HEK293 (cell line): ENCODE results near the gene KCNQ1.

ENCODE experiments used
- CTCF ChIA-PET: fragments of 350-600 bp; formaldehyde crosslinking; extraction: SDS; loops from one replicate; lab custom pipeline; 2021; ENCODE audit warnings: antibody characterized with exemption; lab: Yijun Ruan, JAX
- POLR2A ChIA-PET: fragments of 300-600 bp; formaldehyde crosslinking; extraction: SDS; loops from one replicate; lab custom pipeline; 2020; ENCODE audit warnings: antibody characterized with exemption, inconsistent platforms; lab: Yijun Ruan, JAX
- H3K27ac ChIP-seq: fragments of 200-500 bp; sonication (Bioruptor generic); 2 replicates; pipeline ENCODE4 v1.5.1; 2014; ENCODE audit warnings: low read depth, low read length, control low read depth, inconsistent platforms; ENCODE audit errors: extremely low read depth
- H3K36me3 ChIP-seq, 2 experiments: fragments of 200-500 bp in 1 of 2; sonication (Bioruptor generic) in 1 of 2; 1 replicate in 1 of 2; 2 replicates in 1 of 2; pipeline ENCODE4 v1.5.1; 2014 to 2017; ENCODE audit warnings: inconsistent platforms in 2 of 2, low read length in 2 of 2; ENCODE audit not compliant: control insufficient read depth in 2 of 2, insufficient read depth in 1 of 2
- H3K4me1 ChIP-seq: fragments of 200-500 bp; sonication (Bioruptor generic); 2 replicates; pipeline ENCODE4 v1.5.1; 2014; ENCODE audit warnings: mild to moderate bottlenecking, low read length, inconsistent platforms; ENCODE audit not compliant: control insufficient read depth, insufficient read depth
- H3K4me3 ChIP-seq: 2 replicates; pipeline ENCODE4 v1.5.1; 2011; ENCODE audit warnings: low read depth, mild to moderate bottlenecking, control low read depth, low read length, moderate library complexity
- H3K9me3 ChIP-seq: fragments of 200-500 bp; sonication (Bioruptor generic); 2 replicates; pipeline ENCODE4 v1.5.1; 2014; ENCODE audit warnings: low read depth, low read length, inconsistent platforms; ENCODE audit not compliant: control insufficient read depth, insufficient read depth
- KLF16 ChIP-seq: fragments of 450-650 bp; formaldehyde crosslinking; IDR thresholded peaks from 2 replicates; pipeline ENCODE4 v1.5.1; 2017; ENCODE audit warnings: missing biosample characterization, missing genetic modification characterization
- KLF7 ChIP-seq: fragments of 450-650 bp; formaldehyde crosslinking; IDR thresholded peaks from 2 replicates; pipeline ENCODE4 v1.5.1; 2016; ENCODE audit warnings: missing biosample characterization, missing genetic modification characterization, borderline replicate concordance
- PRDM2 ChIP-seq: fragments of 450-650 bp; formaldehyde crosslinking; IDR thresholded peaks from 2 replicates; pipeline ENCODE4 v1.5.1; 2016; ENCODE audit warnings: missing biosample characterization, missing genetic modification characterization, borderline replicate concordance
- SP2 ChIP-seq: fragments of 450-650 bp; formaldehyde crosslinking; IDR thresholded peaks from 2 replicates; pipeline ENCODE4 v1.5.1; 2016; ENCODE audit warnings: missing biosample characterization, missing genetic modification characterization
- ZBTB1 ChIP-seq: fragments of 450-650 bp; formaldehyde crosslinking; IDR thresholded peaks from 2 replicates; pipeline ENCODE4 v1.5.1; 2016; ENCODE audit warnings: missing biosample characterization, missing genetic modification characterization
- ZBTB17 ChIP-seq: fragments of 450-650 bp; formaldehyde crosslinking; IDR thresholded peaks from 2 replicates; pipeline ENCODE4 v1.5.1; 2016; ENCODE audit warnings: missing biosample characterization, missing genetic modification characterization
- ZBTB48 ChIP-seq: fragments of 450-650 bp; formaldehyde crosslinking; IDR thresholded peaks from 2 replicates; pipeline ENCODE4 v1.5.1; 2016; ENCODE audit warnings: missing biosample characterization, missing genetic modification characterization
- ZBTB8A ChIP-seq: fragments of 450-650 bp; formaldehyde crosslinking; IDR thresholded peaks from 2 replicates; pipeline ENCODE4 v1.5.1; 2016; ENCODE audit warnings: missing biosample characterization, missing genetic modification characterization
- ZEB2 ChIP-seq: fragments of 450-650 bp; formaldehyde crosslinking; IDR thresholded peaks from 2 replicates; pipeline ENCODE4 v1.5.1; 2016; ENCODE audit warnings: missing biosample characterization, missing genetic modification characterization
- ZNF10 ChIP-seq: fragments of 450-650 bp; formaldehyde crosslinking; IDR thresholded peaks from 2 replicates; pipeline ENCODE4 v1.5.1; 2017; ENCODE audit warnings: missing biosample characterization, missing genetic modification characterization
- ZNF121 ChIP-seq: fragments of 450-650 bp; formaldehyde crosslinking; IDR thresholded peaks from 2 replicates; pipeline ENCODE4 v1.5.1; 2016; ENCODE audit warnings: missing biosample characterization, missing genetic modification characterization
- ZNF157 ChIP-seq: fragments of 450-650 bp; formaldehyde crosslinking; IDR thresholded peaks from 2 replicates; pipeline ENCODE4 v1.5.1; 2016; ENCODE audit warnings: missing biosample characterization, missing genetic modification characterization
- ZNF175 ChIP-seq: fragments of 450-650 bp; formaldehyde crosslinking; IDR thresholded peaks from 2 replicates; pipeline ENCODE4 v1.5.1; 2016; ENCODE audit warnings: missing biosample characterization, missing genetic modification characterization
- ZNF223 ChIP-seq: fragments of 450-650 bp; formaldehyde crosslinking; IDR thresholded peaks from 2 replicates; pipeline ENCODE4 v1.5.1; 2016; ENCODE audit warnings: missing biosample characterization, missing genetic modification characterization
- ZNF248 ChIP-seq: fragments of 450-650 bp; formaldehyde crosslinking; IDR thresholded peaks from 2 replicates; pipeline ENCODE4 v1.5.1; 2017; ENCODE audit warnings: missing biosample characterization, missing genetic modification characterization
- ZNF292 ChIP-seq: fragments of 450-650 bp; formaldehyde crosslinking; IDR thresholded peaks from 2 replicates; pipeline ENCODE4 v1.5.1; 2016; ENCODE audit warnings: low read depth, missing biosample characterization, missing genetic modification characterization, borderline replicate concordance
- ZNF324 ChIP-seq: fragments of 450-650 bp; formaldehyde crosslinking; IDR thresholded peaks from 2 replicates; pipeline ENCODE4 v1.5.1; 2016; ENCODE audit warnings: missing biosample characterization, missing genetic modification characterization
- ZNF37A ChIP-seq: fragments of 450-650 bp; IDR thresholded peaks from 2 replicates; pipeline ENCODE4 v1.5.1; 2018; ENCODE audit warnings: missing biosample characterization, missing genetic modification characterization
- ZNF514 ChIP-seq: fragments of 450-650 bp; formaldehyde crosslinking; IDR thresholded peaks from 2 replicates; pipeline ENCODE4 v1.5.1; 2016; ENCODE audit warnings: missing biosample characterization, missing genetic modification characterization
- ZNF544 ChIP-seq: fragments of 450-650 bp; formaldehyde crosslinking; IDR thresholded peaks from 2 replicates; pipeline ENCODE4 v1.5.0; 2017; ENCODE audit warnings: missing biosample characterization, missing genetic modification characterization
- ZNF621 ChIP-seq: fragments of 450-650 bp; formaldehyde crosslinking; IDR thresholded peaks from 2 replicates; pipeline ENCODE4 v1.5.1; 2017; ENCODE audit warnings: missing biosample characterization, missing genetic modification characterization
- ZNF707 ChIP-seq: fragments of 450-650 bp; formaldehyde crosslinking; IDR thresholded peaks from 2 replicates; pipeline ENCODE4 v1.5.1; 2016; ENCODE audit warnings: missing biosample characterization, missing genetic modification characterization
- ZNF768 ChIP-seq: fragments of 450-650 bp; formaldehyde crosslinking; IDR thresholded peaks from 2 replicates; pipeline ENCODE4 v1.5.1; 2018; ENCODE audit warnings: missing biosample characterization, mild to moderate bottlenecking, missing genetic modification characterization
- ZNF776 ChIP-seq: fragments of 450-650 bp; formaldehyde crosslinking; IDR thresholded peaks from 2 replicates; pipeline ENCODE4 v1.5.0; 2017; ENCODE audit warnings: missing biosample characterization, missing genetic modification characterization, borderline replicate concordance
- ZSCAN18 ChIP-seq: fragments of 450-650 bp; formaldehyde crosslinking; IDR thresholded peaks from 2 replicates; pipeline ENCODE4 v1.5.1; 2016; ENCODE audit warnings: missing biosample characterization, missing genetic modification characterization

KCNQ1 gene

GRCh38 chr11:2570841-2571597, 126.2 kb downstream of the KCNQ1 start:
- ChIA-PET POLR2A (no interaction called here), CTCF (interaction anchor here (0.6 kb wide), 2 partner anchors 98 to 878 kb away, joined by 3 read pairs; no protein-coding TSS in a partner anchor)
- Histone ChIP-seq H3K27ac (no peak overlapping the region), H3K4me1 (no peaks in the 10 kb centered on the region), H3K36me3 (no peaks in the 10 kb centered on the region), H3K9me3 (no peaks in the 10 kb centered on the region), H3K4me3 (no peak overlapping the region)
- TF ChIP-seq ZBTB17 (tag by site-specific recombination): no peak
- TF ChIP-seq ZNF621 (tag by site-specific recombination): no peak
- no peak for TF ChIP-seq ZNF175 (tag by site-specific recombination)
- no peak for TF ChIP-seq ZNF292
- TF ChIP-seq ZNF544: no peak
- no peak for TF ChIP-seq ZNF707 (tag by site-specific recombination)
- no peak for TF ChIP-seq ZBTB48
- TF ChIP-seq KLF16 (tag by site-specific recombination): no peak
- TF ChIP-seq SP2 (tag by site-specific recombination): no peak
- TF ChIP-seq ZNF157: no peak

- Histone ChIP-seq H3K36me3 (no peaks in the 10 kb centered on the region), H3K4me1 (no peaks in the 10 kb centered on the region), H3K27ac (no peak overlapping the region), H3K9me3 (no peaks in the 10 kb centered on the region), H3K4me3 (no peak overlapping the region)
- TF ChIP-seq ZNF223: no peak
- TF ChIP-seq ZNF324 (tag by site-specific recombination): no peak
- ChIA-PET CTCF (interaction anchor here (0.6 kb wide), 1 partner anchor 877 kb away, joined by 3 read pairs; no protein-coding TSS in a partner anchor), POLR2A (no interaction called here)
Measured at GRCh38 chr11:2571598-2572281, 126.9 kb downstream of the KCNQ1 start.

GRCh38 chr11:2572491-2573239, 127.9 kb downstream of the KCNQ1 start:
- no peak overlapping the region for H3K4me3 ChIP-seq
- H3K27ac ChIP-seq: no peak overlapping the region
- POLR2A ChIA-PET: no interaction called here
- H3K36me3 ChIP-seq: no peaks in the 10 kb centered on the region
- no peaks in the 10 kb centered on the region for H3K9me3 ChIP-seq
- CTCF ChIA-PET: no interaction called here
- no peaks in the 10 kb centered on the region for H3K4me1 ChIP-seq
- TF ChIP-seq ZEB2 (tag by site-specific recombination): no peak
- TF ChIP-seq ZNF514 (tag by site-specific recombination): no peak
- TF ChIP-seq ZNF175 (tag by site-specific recombination): no peak
- no peak for TF ChIP-seq ZBTB1
- TF ChIP-seq ZNF707 (tag by site-specific recombination): no peak
- TF ChIP-seq KLF7: no peak
- no peak for TF ChIP-seq ZNF37A (tag by site-specific recombination)
- TF ChIP-seq ZBTB8A (tag by site-specific recombination): no peak
- no peak for TF ChIP-seq ZNF10 (tag by site-specific recombination)
- TF ChIP-seq ZNF121: no peak
- no peak for TF ChIP-seq ZNF768
- TF ChIP-seq ZNF776 (tag by site-specific recombination): no peak
- TF ChIP-seq ZNF248 (tag by site-specific recombination): no peak
- TF ChIP-seq ZSCAN18 (tag by site-specific recombination): no peak
- no peak for TF ChIP-seq PRDM2
